GM12892 (cell line): Measurements from ENCODE around the gene UBFD1.

Source experiments
- DNase-seq: peaks from one replicate; pipeline ENCODE4 v3.0.0; 2011; ENCODE audit not compliant: insufficient read length
- FAIRE-seq: peaks from 2 replicates; lab custom pipeline; 2011; peaks lifted over from hg19 to GRCh38; lab: Jason Lieb, UNC
- POLR2A ChIP-seq: IDR thresholded peaks from 2 replicates; pipeline ENCODE4 v1.6.1; 2011; ENCODE audit warnings: low read depth, low read length, control low read depth
- POLR2AphosphoS5 ChIP-seq: IDR thresholded peaks from 2 replicates; pipeline ENCODE4 v1.6.1; 2011; ENCODE audit warnings: low read depth, low read length, control low read depth
- TAF1 ChIP-seq: IDR thresholded peaks from 2 replicates; pipeline ENCODE4 v1.6.1; 2011; ENCODE audit warnings: low read depth, mild to moderate bottlenecking, control low read depth, low read length, borderline replicate concordance

UBFD1 gene

GRCh38 chr16:23516366-23517137, 41.0 kb upstream of the UBFD1 start:
- no peak for FAIRE-seq
- TF ChIP-seq TAF1: no peak
- TF ChIP-seq POLR2AphosphoS5: no peak
- TF ChIP-seq POLR2A: no peak
- no peak for DNase-seq

- no peak for DNase-seq
- TF ChIP-seq TAF1 (no peak), POLR2AphosphoS5 (no peak), POLR2A (no peak)
- peak; percentile 40 for FAIRE-seq
Measured at GRCh38 chr16:23518435-23518891, 39.1 kb upstream of the UBFD1 start.

GRCh38 chr16:23519282-23519681, 38.2 kb upstream of the UBFD1 start:
- DNase-seq (no peak), FAIRE-seq (no peak)
- no peak for TF ChIP-seq TAF1

DNA sequence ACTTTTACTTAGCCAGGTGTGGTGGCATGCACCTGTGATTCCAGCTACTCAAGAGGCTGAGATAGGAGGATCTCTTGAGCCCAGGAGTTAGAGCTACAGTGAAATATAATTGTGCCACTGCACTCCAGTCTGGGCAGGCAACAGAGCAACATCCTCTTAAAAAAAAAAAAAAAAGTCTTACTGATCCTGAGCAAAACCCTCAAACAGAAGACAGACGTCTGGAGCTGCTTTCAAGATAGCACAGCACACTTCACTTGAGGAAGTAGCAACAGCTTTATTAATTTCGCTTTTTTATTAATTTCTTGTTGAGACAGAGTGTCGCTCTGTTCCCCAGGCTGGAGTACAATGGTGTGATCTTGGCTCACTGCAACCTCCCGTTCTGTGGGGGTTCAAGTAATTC, 37.0 kb upstream of the UBFD1 start:
- TF ChIP-seq POLR2A (no peak), POLR2AphosphoS5 (no peak), TAF1 (no peak)
- FAIRE-seq (no peak), DNase-seq (no peak)

GRCh38 chr16:23521037-23521743, 36.3 kb upstream of the UBFD1 start:
- no peak for FAIRE-seq
- TF ChIP-seq POLR2A: no peak
- TF ChIP-seq TAF1: no peak
- TF ChIP-seq POLR2AphosphoS5: no peak
- DNase-seq: no peak

- FAIRE-seq (no peak), DNase-seq (no peak)
- no peak for TF ChIP-seq TAF1
- TF ChIP-seq POLR2A: no peak
- TF ChIP-seq POLR2AphosphoS5: no peak
Measured at GRCh38 chr16:23521965-23522364, 35.6 kb upstream of the UBFD1 start.

- TF ChIP-seq TAF1 (no peak), POLR2AphosphoS5 (no peak), POLR2A (no peak)
- DNase-seq: no peak
- FAIRE-seq: no peak
Measured at GRCh38 chr16:23523321-23523720, 34.2 kb upstream of the UBFD1 start.

GRCh38 chr16:23523876-23524385, 33.6 kb upstream of the UBFD1 start:
- no peak for TF ChIP-seq POLR2AphosphoS5
- TF ChIP-seq TAF1: no peak
- no peak for TF ChIP-seq POLR2A
- DNase-seq (no peak), FAIRE-seq (no peak)

GRCh38 chr16:23524886-23525285, 32.6 kb upstream of the UBFD1 start:
- no peak for FAIRE-seq
- TF ChIP-seq TAF1 (no peak), POLR2A (no peak), POLR2AphosphoS5 (no peak)
- DNase-seq: no peak

DNA sequence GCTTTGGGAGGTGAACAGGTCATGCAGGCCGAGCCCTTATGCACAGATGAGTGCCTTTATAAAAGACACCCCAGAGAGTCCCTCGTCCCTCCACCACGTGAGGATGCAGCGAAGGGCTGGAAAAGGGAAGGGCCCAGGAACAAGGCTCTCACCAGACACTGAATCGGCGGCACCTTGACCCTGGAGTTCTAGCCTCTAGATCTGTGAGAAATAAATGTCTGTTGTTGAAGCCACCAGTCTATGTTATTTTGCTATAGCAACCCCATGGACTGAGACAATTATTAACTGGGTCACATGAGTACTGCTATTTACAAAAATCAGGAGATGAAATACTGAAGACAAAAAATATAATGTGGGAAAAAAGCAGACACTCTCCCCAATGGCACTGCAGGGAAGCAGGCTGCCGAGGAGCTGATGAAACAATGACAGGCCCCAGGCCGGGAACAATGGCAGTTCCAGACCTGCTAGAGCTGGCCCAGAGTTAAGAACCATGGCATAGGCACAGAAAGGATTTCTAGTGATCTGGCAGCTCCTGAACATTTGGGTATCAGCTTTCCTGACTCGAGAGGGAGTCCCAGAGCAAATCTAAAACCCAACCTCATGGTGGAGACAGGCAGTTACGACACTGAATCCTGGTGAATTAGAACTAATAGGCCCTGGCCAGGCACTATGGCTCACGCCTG, 29.4 kb upstream of the UBFD1 start:
- TF ChIP-seq TAF1 (no peak), POLR2AphosphoS5 (no peak)
- no peak for FAIRE-seq
- no peak for DNase-seq

- FAIRE-seq: no peak
- DNase-seq: no peak
- no peak for TF ChIP-seq POLR2A
- TF ChIP-seq POLR2AphosphoS5: no peak
- TF ChIP-seq TAF1: no peak
Measured at GRCh38 chr16:23528644-23529310, 28.8 kb upstream of the UBFD1 start.
